Nephron (organoid): ENCODE results near the gene IDUA.
A peak's percentile ranks its signal among the peaks of the same experiment; 100 is the strongest.

ENCODE experiments used
- H3K27ac Mint-ChIP-seq, 3 experiments: 2 replicates each; pipeline ENCODE4 v1.8.0; 2020; ENCODE audit warnings: mixed read lengths in 3 of 3, mild to moderate bottlenecking in 2 of 3, moderate library complexity in 1 of 3
- H3K27me3 Mint-ChIP-seq: 2 replicates; pipeline ENCODE4 v1.8.0; 2021; ENCODE audit warnings: low read depth, mild to moderate bottlenecking, moderate library complexity, mixed read lengths
- H3K36me3 Mint-ChIP-seq: 2 replicates; pipeline ENCODE4 v1.8.0; 2020; ENCODE audit warnings: low read depth, mixed read lengths
- H3K4me1 Mint-ChIP-seq: 2 replicates; pipeline ENCODE4 v1.8.0; 2020; ENCODE audit warnings: mixed read lengths
- H3K4me3 Mint-ChIP-seq, 3 experiments: 2 replicates each; pipeline ENCODE4 v1.8.0; 2020; ENCODE audit warnings: mild to moderate bottlenecking in 3 of 3, mixed read lengths in 3 of 3, moderate library complexity in 2 of 3
- H3K9me3 Mint-ChIP-seq: 2 replicates; pipeline ENCODE4 v1.8.0; 2020; ENCODE audit warnings: mixed read lengths
- TF ChIP-seq, protein P1 (sequence below), 3 experiments: fragments of 200-600 bp; sonication (generic); IDR thresholded peaks; one replicate each; pipeline ENCODE4 v1.5.0; 2021; ENCODE audit warnings: antibody characterized with exemption in 3 of 3; ENCODE audit not compliant: unreplicated experiment in 3 of 3

The IDUA gene

DNA sequence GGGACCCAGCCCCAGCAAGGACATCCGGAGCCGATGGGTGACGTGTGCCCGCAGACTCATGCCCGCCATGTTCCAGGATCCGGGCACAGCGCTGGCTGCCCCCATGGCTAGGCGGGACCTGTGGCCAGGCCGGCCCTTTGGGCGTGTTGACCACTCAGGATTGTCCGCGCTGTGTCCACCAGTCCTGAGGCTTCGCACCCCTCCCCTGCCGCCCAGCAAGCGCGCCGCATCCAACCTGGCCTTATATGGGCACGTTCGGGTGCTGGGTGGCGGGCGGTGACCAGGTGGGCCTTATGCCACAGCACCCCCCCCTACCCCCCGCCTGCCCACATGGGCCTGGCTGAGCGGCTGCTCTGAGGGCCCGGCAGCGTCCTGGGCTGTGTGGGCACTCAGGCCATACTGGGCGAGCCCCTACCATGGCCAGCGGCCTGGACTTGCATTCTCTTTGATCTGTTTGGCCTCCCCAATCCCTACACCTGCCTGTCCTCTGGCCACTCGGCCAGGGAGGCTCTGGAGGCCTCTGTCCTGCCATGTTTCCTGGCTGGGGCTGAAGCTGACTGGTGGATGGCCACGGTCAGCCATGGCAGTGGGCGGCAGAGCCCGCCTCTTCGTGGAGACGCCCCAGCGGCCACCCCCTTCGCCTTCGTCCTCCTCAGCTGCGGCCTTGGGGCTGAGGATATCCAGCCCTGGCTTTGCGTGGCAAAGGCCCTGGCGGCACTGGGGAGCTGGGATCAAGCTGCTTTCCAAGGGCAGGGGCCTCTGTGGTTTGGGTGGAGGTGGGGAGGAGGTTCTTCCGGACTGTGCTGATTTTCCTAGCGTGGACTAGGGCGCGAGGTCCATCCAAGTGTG is 26.6 kb downstream of the IDUA start:
- Mint-ChIP-seq H3K27ac (peak overlapping the region; percentile 60 to 90 (median 79)), H3K9me3 (no peaks in the 10 kb centered on the region), H3K36me3 (peaks cover 5% of the 10 kb centered on the region), H3K27me3 (peaks cover 14% of the 10 kb centered on the region), H3K4me1 (peaks cover 27% of the 10 kb centered on the region), H3K4me3 (peak overlapping the region; percentile 77 to 84 (median 84))
- TF ChIP-seq, protein P1, sequence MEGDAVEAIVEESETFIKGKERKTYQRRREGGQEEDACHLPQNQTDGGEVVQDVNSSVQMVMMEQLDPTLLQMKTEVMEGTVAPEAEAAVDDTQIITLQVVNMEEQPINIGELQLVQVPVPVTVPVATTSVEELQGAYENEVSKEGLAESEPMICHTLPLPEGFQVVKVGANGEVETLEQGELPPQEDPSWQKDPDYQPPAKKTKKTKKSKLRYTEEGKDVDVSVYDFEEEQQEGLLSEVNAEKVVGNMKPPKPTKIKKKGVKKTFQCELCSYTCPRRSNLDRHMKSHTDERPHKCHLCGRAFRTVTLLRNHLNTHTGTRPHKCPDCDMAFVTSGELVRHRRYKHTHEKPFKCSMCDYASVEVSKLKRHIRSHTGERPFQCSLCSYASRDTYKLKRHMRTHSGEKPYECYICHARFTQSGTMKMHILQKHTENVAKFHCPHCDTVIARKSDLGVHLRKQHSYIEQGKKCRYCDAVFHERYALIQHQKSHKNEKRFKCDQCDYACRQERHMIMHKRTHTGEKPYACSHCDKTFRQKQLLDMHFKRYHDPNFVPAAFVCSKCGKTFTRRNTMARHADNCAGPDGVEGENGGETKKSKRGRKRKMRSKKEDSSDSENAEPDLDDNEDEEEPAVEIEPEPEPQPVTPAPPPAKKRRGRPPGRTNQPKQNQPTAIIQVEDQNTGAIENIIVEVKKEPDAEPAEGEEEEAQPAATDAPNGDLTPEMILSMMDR (IDR thresholded peaks at IDR 0.05; ENCODE audit: unreplicated experiment in 3 of 3), result no peak

GRCh38 chr4:1014291-1015167 is 27.7 kb downstream of the IDUA start:
- TF ChIP-seq, protein P1 (IDR thresholded peaks at IDR 0.05; ENCODE audit: unreplicated experiment in 3 of 3), result no peak
- no peaks in the 10 kb centered on the region for H3K9me3 Mint-ChIP-seq
- peaks cover 28% of the 10 kb centered on the region for H3K4me1 Mint-ChIP-seq
- peak overlapping the region; percentile 60 to 90 (median 79) for H3K27ac Mint-ChIP-seq
- H3K27me3 Mint-ChIP-seq, result peaks cover 6% of the 10 kb centered on the region
- H3K36me3 Mint-ChIP-seq, result peaks cover 5% of the 10 kb centered on the region
- H3K4me3 Mint-ChIP-seq, result peak overlapping the region; percentile 77 to 84 (median 84)

DNA sequence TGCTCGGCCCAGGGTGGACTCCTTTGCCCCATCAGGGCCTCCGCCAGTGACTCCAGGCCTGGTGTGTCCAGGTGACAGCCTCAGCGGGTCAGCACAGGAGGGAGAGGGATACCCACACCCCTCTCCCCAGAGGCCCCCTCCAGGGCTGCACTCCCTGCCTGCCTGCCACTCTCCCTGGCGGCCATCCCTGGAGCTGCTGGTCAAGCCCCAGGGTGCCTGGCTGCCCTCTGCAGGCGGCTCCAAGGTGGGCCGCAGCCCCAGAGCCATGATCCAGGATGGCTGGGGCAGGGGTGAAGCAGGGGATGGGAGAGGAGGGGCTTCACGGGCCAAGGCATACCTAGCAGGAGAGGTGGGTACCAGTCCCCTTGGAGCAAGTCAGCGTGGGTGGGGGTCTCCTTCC is 28.3 kb downstream of the IDUA start:
- no peaks in the 10 kb centered on the region for H3K9me3 Mint-ChIP-seq
- H3K4me1 Mint-ChIP-seq, result peaks cover 33% of the 10 kb centered on the region
- H3K4me3 Mint-ChIP-seq, result no peak overlapping the region
- peak overlapping the region in 1 of 3 experiments; percentile 45 for H3K27ac Mint-ChIP-seq
- peaks cover 6% of the 10 kb centered on the region for H3K27me3 Mint-ChIP-seq
- H3K36me3 Mint-ChIP-seq, result peaks cover 5% of the 10 kb centered on the region
- TF ChIP-seq, protein P1 (IDR thresholded peaks at IDR 0.05; ENCODE audit: unreplicated experiment in 3 of 3), result peak; percentile 15 to 30 (median 26)

DNA sequence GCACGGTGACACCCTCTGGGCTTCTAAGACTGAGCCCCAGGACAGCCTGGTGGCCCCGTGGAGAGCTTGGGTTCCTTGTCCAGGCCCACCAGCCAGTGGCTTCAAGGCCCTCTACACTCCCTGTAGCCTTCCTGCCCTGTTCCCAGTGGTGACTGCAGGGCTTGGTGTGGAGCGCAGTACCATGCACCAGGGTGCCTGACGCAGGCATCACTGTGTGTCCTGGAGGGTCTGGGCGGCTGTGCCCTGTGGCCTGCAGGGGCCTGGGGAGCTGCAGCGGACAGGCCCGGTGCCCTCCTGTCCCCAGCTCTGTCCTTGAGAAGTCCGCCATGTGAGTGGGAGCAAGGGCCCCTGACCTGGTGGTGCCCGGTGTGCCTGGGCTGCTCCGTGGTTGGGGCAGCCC is 28.9 kb downstream of the IDUA start:
- Mint-ChIP-seq H3K4me3 (no peak overlapping the region), H3K9me3 (no peaks in the 10 kb centered on the region), H3K4me1 (peaks cover 33% of the 10 kb centered on the region), H3K27ac (peak overlapping the region in 1 of 3 experiments; percentile 45), H3K36me3 (peaks cover 5% of the 10 kb centered on the region), H3K27me3 (no peaks in the 10 kb centered on the region)
- TF ChIP-seq, protein P1 (IDR thresholded peaks at IDR 0.05; ENCODE audit: unreplicated experiment in 3 of 3), result no peak

GRCh38 chr4:1017211-1017610 is 30.4 kb downstream of the IDUA start:
- Mint-ChIP-seq H3K27ac (no peak overlapping the region), H3K4me1 (peaks cover 33% of the 10 kb centered on the region), H3K4me3 (no peak overlapping the region), H3K27me3 (no peaks in the 10 kb centered on the region), H3K9me3 (no peaks in the 10 kb centered on the region), H3K36me3 (peaks cover 5% of the 10 kb centered on the region)
- TF ChIP-seq, protein P1 (IDR thresholded peaks at IDR 0.05; ENCODE audit: unreplicated experiment in 3 of 3), result no peak
